OCI-LY7 (cell line): ENCODE data around the gene SLCO2B1.

ENCODE experiments used
- CTCF ChIP-seq: fragments of 200-600 bp; sonication (generic); conservative IDR thresholded peaks from 2 replicates; pipeline ENCODE4 v1.5.1; 2014; ENCODE audit warnings: mild to moderate bottlenecking, antibody characterized with exemption, low read length, moderate library complexity, mixed read lengths
- EZH2phosphoT487 ChIP-seq: fragments of 200-600 bp; sonication (generic); IDR thresholded peaks from 2 replicates; pipeline ENCODE4 v1.6.1; 2018; ENCODE audit warnings: low read depth, borderline replicate concordance, mild to moderate bottlenecking, mixed run types, antibody characterized with exemption, low read length, moderate library complexity, mixed read lengths

- TF ChIP-seq CTCF, result no peak
- no peak for TF ChIP-seq EZH2phosphoT487
Observed at GRCh38 chr11:75240311-75241035, 89.6 kb downstream of the SLCO2B1 start, which contains the start of gene TPBGL.
